ENCODE measurements around the gene CLEC11A. TPM values are rescaled to one million over a fixed set of nuclear protein-coding genes. Genes with fewer than 3 reads are reported as not detected.

CLEC11A gene
- total RNA-seq, 1 donor from 2014 or later, result 4.0 TPM

- H3K4me1 Mint-ChIP-seq (ENCODE audit: low read depth, unreplicated experiment), result peaks cover 10% of the 10 kb centered on the region
- TF ChIP-seq, protein P1, sequence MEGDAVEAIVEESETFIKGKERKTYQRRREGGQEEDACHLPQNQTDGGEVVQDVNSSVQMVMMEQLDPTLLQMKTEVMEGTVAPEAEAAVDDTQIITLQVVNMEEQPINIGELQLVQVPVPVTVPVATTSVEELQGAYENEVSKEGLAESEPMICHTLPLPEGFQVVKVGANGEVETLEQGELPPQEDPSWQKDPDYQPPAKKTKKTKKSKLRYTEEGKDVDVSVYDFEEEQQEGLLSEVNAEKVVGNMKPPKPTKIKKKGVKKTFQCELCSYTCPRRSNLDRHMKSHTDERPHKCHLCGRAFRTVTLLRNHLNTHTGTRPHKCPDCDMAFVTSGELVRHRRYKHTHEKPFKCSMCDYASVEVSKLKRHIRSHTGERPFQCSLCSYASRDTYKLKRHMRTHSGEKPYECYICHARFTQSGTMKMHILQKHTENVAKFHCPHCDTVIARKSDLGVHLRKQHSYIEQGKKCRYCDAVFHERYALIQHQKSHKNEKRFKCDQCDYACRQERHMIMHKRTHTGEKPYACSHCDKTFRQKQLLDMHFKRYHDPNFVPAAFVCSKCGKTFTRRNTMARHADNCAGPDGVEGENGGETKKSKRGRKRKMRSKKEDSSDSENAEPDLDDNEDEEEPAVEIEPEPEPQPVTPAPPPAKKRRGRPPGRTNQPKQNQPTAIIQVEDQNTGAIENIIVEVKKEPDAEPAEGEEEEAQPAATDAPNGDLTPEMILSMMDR (IDR thresholded peaks at IDR 0.05; ENCODE audit: partially characterized antibody, unreplicated experiment), result no peak
- no peaks in the 10 kb centered on the region for H3K36me3 Mint-ChIP-seq (ENCODE audit: unreplicated experiment)
- H3K27ac Mint-ChIP-seq (ENCODE audit: unreplicated experiment), result no peak overlapping the region
- peaks cover 7% of the 10 kb centered on the region for H3K9me3 Mint-ChIP-seq (ENCODE audit: unreplicated experiment)
- peaks cover 7% of the 10 kb centered on the region for H3K27me3 Mint-ChIP-seq (ENCODE audit: unreplicated experiment)
- H3K4me3 Mint-ChIP-seq (ENCODE audit: unreplicated experiment), result no peak overlapping the region
- DNase-seq, result no peak
These were observed 6.7 kb downstream of the CLEC11A start for GRCh38 chr19:50729894-50730293.

GRCh38 chr19:50735869-50736268, 12.7 kb downstream of the CLEC11A start:
- Mint-ChIP-seq H3K4me1 (ENCODE audit: low read depth, unreplicated experiment) (peaks cover 3% of the 10 kb centered on the region), H3K9me3 (ENCODE audit: unreplicated experiment) (no peaks in the 10 kb centered on the region), H3K27ac (ENCODE audit: unreplicated experiment) (no peak overlapping the region), H3K27me3 (ENCODE audit: unreplicated experiment) (peaks cover 2% of the 10 kb centered on the region), H3K4me3 (ENCODE audit: unreplicated experiment) (no peak overlapping the region), H3K36me3 (ENCODE audit: unreplicated experiment) (no peaks in the 10 kb centered on the region)
- TF ChIP-seq, protein P1 (IDR thresholded peaks at IDR 0.05; ENCODE audit: partially characterized antibody, unreplicated experiment), result no peak
- DNase-seq, result no peak

DNA sequence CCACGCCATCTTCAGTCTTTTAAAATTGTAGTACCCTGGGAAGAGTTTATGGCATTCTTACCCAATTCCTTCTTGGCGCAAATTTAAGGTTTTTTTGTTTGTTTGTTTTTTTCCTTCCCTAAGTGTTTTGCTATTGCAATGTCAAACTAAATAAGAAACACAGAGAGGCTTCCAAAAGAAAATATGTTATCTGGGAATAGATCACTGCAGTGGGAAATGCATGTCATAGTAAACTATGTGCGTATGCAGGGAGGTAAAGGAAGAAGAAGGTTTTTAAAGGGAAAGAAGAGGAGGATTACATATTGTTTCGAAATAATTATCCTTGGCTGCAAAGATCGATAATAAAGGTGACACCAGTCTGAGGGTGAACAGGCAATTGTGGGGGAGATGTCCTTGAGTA, 13.2 kb downstream of the CLEC11A start:
- no peak for DNase-seq
- H3K27me3 Mint-ChIP-seq (ENCODE audit: unreplicated experiment), result peaks cover 2% of the 10 kb centered on the region
- no peak overlapping the region for H3K27ac Mint-ChIP-seq (ENCODE audit: unreplicated experiment)
- peaks cover 3% of the 10 kb centered on the region for H3K4me1 Mint-ChIP-seq (ENCODE audit: low read depth, unreplicated experiment)
- TF ChIP-seq, protein P1 (IDR thresholded peaks at IDR 0.05; ENCODE audit: partially characterized antibody, unreplicated experiment), result no peak
- H3K36me3 Mint-ChIP-seq (ENCODE audit: unreplicated experiment), result no peaks in the 10 kb centered on the region
- H3K9me3 Mint-ChIP-seq (ENCODE audit: unreplicated experiment), result no peaks in the 10 kb centered on the region
- H3K4me3 Mint-ChIP-seq (ENCODE audit: unreplicated experiment), result no peak overlapping the region

DNA sequence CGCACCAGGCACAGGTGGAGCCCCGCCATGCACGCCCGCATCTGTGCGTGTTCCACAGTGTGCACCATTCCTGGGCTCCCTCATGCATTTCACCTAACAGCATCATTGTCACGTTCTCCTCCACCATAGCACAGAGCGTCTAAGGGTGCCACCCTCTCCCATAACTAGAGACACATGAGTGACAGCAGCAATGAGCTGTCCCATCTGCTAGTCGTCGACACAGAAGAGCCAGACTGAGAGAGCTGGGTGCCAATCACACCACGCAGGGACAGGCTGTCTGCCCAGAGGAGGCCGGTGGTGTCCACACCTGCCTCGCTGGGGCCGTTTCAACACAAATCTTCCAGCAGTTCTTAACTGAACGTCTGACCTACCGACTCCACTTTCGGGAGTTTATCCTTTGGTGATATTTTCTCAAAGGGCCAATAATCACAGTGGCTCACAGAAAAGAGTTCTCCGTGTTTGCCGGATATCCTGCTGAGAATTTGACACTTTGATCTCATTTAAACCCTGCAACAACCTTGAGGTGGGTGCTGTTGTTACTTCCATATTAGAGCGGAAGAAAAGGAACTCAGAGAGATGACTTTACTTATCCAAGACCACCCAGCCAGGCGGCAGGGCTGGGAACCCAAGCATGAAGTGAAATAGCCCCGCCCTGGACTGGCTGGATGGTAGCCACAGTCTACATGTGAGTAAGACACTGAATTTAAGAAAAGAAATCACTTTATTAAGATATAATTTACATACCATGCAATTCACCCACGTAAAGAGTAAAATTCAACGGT, 16.2 kb downstream of the CLEC11A start:
- no peak for DNase-seq
- TF ChIP-seq, protein P1 (IDR thresholded peaks at IDR 0.05; ENCODE audit: partially characterized antibody, unreplicated experiment), result no peak
- H3K9me3 Mint-ChIP-seq (ENCODE audit: unreplicated experiment), result no peaks in the 10 kb centered on the region
- H3K4me1 Mint-ChIP-seq (ENCODE audit: low read depth, unreplicated experiment), result peaks cover 3% of the 10 kb centered on the region
- no peaks in the 10 kb centered on the region for H3K36me3 Mint-ChIP-seq (ENCODE audit: unreplicated experiment)
- peak overlapping the region; percentile 46 for H3K4me3 Mint-ChIP-seq (ENCODE audit: unreplicated experiment)
- H3K27me3 Mint-ChIP-seq (ENCODE audit: unreplicated experiment), result peaks cover 2% of the 10 kb centered on the region
- peak overlapping the region; percentile 21 for H3K27ac Mint-ChIP-seq (ENCODE audit: unreplicated experiment)

- no peak for DNase-seq
- Mint-ChIP-seq H3K27ac (ENCODE audit: unreplicated experiment) (no peak overlapping the region), H3K4me1 (ENCODE audit: low read depth, unreplicated experiment) (peaks cover 3% of the 10 kb centered on the region), H3K36me3 (ENCODE audit: unreplicated experiment) (no peaks in the 10 kb centered on the region), H3K27me3 (ENCODE audit: unreplicated experiment) (peaks cover 2% of the 10 kb centered on the region), H3K9me3 (ENCODE audit: unreplicated experiment) (no peaks in the 10 kb centered on the region), H3K4me3 (ENCODE audit: unreplicated experiment) (no peak overlapping the region)
- TF ChIP-seq, protein P1 (IDR thresholded peaks at IDR 0.05; ENCODE audit: partially characterized antibody, unreplicated experiment), result no peak
These were observed 16.8 kb downstream of the CLEC11A start for GRCh38 chr19:50739914-50740426.
